Neural cell (in vitro differentiated cells): ENCODE data around the gene LRRC3.
"Not testable (repeated sequence)": the region's sequence is repeated elsewhere in the genome, so short reads cannot be mapped to it uniquely, and the experiment has no call there.

Experiments
- CTCF ChIP-seq: fragments of 450-650 bp; IDR thresholded peaks from 2 replicates; pipeline ENCODE4 v1.5.1; 2014; ENCODE audit warnings: antibody characterized with exemption, mild to moderate bottlenecking, moderate library complexity; ENCODE audit not compliant: poor library complexity, severe bottlenecking
- EP300 ChIP-seq: fragments of 450-650 bp; conservative IDR thresholded peaks from 2 replicates; pipeline ENCODE4 v1.6.1; 2014; ENCODE audit warnings: antibody characterized with exemption, mild to moderate bottlenecking, moderate library complexity; ENCODE audit not compliant: poor library complexity, severe bottlenecking
- EZH2 ChIP-seq: fragments of 200-600, 300-800 bp; shearing (Covaris generic), sonication (generic); IDR thresholded peaks from 2 replicates; pipeline ENCODE4 v1.6.1; 2014; ENCODE audit warnings: antibody characterized with exemption, low read length, borderline replicate concordance, mild to moderate bottlenecking; ENCODE audit not compliant: insufficient read depth, poor library complexity, severe bottlenecking
- REST ChIP-seq: IDR thresholded peaks from 2 replicates; pipeline ENCODE4 v1.6.1; 2012; ENCODE audit warnings: borderline replicate concordance

- not testable (repeated sequence) for TF ChIP-seq REST, CTCF, EZH2, EP300
Measured at GRCh38 chr21:44503006-44503889, 47.9 kb downstream of the LRRC3 start.
